IPS DF 4.7 (cell line): Measurements from ENCODE around the gene HS1BP3.

Experiments used
- DNase-seq: peaks from one replicate; pipeline ENCODE4 v3.0.0-alpha.2; 2013; ENCODE audit warnings: low spot score; ENCODE audit errors: extremely low read depth

The HS1BP3 gene

DNA sequence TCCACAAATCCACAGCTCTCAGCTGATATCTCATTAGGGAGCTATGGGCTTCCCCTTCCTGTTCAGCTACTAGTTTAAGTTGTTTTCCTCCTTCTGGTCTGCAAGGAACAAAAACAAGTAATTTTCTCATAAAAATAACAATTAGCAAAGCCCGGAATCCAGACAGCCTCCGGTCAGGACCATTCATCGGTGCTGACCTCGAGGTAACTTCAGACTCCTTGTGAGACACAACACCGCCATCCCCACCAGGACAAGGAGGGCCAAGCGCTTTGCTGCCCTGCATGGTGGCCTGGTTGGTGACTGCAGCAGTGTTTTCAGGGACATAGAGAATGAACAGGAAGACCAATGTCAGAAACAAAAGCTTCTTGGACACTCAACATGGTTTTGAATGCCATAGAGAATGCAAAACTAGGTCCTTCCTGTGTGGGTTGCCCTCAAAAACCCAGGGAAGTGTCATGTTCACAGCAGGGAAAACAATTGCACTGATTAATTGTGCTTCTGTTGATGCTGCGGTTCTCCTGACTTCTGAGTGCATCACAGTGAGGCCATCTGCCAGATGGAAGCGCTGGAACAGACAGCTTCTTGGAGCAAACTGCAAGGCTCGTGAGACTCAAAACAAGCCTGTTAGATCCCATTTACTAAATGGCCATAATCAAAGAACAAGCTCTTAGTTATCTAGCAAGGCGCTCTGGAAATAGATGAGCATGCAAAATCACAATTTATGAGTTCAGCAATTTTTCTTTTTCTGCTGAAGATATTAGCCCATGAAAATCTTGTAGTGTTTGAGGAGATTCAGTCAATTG, 77.1 kb downstream of the HS1BP3 start:
- DNase-seq = no peak

DNA sequence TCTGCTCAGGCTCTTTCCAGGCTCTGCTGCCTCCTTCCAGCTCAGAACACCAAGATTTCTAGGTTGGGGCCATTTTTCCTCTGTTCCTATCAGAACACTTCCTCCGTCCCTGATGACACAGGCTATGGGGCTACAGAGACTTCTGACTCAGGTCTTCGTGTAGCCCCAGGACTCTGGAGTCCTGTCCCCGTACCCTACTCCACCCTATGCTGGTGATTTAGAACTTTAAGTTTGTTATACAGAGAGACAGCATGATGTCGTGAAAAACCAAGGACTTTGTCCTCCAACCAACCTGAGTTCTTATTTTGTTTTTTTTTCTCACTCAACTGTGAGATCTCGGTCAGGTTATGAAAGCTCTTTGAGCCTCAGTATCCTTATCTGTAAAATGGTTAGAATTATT, 78.7 kb downstream of the HS1BP3 start:
- no peak for DNase-seq

DNA sequence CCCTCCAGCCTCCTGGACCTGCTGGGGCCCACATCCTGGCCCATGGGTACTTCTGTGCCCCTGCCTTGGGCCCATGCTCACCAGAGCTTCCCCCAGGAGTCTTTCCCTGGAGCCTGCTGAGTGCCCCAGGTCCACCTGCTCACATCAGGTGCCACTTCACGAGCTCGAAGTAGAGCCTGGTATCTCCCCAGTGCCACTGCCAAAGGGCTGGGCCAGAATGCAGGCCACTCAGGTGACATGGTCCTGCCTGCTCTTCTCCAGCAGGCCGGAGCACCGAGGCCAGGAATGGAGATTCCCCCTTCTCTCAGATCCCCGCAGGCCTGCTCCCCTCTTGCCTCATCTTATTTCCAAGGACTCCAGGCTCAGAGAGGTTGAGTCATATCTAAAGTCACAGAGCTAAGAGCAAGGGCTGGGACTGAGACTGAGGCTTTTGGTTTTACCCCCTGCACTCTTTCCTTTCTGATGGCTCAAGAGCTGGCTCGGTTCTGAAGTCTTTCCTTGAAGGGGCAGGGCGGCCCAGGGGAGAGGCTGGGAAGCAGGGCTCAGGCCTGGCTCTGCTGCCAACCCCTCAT, 79.2 kb downstream of the HS1BP3 start:
- no peak for DNase-seq

DNA sequence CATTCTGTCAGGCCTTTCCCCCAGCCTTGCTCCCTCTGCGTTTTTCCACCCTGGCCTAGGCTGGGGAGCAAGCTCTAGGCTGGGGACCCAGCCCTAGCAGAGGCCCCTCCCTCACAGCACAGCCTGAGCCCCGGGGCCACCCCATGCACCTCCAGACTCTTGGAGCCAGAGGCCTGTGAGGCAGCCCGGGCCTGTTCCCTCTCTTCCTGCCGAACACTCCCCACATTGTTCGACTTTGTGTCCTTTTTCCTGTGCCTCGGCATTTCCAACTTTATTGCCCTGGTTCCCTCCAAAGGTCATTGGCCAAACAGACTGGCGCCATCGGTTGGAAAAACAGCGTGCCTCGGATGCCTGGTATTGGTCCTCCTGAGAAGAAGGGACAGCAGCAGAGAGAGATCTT, 79.7 kb downstream of the HS1BP3 start:
- no peak for DNase-seq

DNA sequence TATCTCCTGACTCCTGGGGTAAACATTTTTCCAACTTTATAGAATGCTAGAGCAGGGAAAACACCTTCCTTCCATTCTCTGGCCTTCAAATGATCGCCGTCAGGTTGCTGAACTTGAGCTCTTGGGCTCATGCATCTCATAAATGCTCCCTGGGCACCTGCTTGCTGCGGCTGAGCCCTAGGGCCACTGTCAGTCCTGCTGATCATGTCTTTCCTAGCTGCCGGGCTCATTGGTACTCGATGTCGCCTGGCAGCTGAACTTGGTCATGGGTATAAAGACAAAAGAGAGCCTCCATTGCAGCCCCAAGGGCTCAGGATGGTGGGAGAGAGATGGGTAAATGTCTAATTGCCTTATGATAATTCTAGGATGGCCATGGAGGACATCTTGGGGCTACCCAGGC, 80.6 kb downstream of the HS1BP3 start:
- DNase-seq = no peak

DNA sequence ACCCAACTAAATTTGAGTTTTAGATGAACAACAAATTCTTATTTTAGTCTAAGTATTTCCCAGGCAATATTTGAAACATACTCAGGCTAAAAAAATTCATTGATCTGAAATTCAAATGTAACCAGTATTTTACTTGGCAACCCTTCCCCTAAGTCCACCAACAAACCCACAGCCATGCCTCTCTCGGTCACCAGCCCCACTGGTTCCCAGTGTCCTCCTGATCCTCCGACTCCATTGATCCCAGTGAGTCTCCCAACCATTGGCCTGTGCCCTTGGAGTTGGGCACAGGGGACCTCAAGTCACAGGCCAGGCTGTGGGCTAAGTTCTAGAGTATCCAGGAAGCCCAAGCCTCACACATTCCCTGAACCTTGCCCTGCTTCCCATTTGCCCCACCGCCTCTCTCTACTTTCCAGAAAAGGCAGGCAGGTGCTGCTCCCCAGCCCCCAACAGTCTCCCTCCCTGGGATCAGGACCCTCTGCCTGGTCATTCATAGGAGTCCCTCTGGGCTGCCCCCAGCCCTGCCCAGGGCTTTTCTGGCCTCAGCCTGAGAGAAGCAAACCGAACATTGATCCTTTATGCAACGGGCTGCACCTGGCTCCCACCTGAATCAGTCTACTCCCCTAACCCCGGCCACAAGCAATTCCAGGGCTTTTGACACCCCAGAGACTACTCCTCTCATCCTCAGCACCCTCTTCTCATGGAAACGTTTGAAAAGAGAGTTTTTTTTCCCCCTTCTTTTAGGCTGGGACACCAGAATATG, 81.3 kb downstream of the HS1BP3 start:
- no peak for DNase-seq

DNA sequence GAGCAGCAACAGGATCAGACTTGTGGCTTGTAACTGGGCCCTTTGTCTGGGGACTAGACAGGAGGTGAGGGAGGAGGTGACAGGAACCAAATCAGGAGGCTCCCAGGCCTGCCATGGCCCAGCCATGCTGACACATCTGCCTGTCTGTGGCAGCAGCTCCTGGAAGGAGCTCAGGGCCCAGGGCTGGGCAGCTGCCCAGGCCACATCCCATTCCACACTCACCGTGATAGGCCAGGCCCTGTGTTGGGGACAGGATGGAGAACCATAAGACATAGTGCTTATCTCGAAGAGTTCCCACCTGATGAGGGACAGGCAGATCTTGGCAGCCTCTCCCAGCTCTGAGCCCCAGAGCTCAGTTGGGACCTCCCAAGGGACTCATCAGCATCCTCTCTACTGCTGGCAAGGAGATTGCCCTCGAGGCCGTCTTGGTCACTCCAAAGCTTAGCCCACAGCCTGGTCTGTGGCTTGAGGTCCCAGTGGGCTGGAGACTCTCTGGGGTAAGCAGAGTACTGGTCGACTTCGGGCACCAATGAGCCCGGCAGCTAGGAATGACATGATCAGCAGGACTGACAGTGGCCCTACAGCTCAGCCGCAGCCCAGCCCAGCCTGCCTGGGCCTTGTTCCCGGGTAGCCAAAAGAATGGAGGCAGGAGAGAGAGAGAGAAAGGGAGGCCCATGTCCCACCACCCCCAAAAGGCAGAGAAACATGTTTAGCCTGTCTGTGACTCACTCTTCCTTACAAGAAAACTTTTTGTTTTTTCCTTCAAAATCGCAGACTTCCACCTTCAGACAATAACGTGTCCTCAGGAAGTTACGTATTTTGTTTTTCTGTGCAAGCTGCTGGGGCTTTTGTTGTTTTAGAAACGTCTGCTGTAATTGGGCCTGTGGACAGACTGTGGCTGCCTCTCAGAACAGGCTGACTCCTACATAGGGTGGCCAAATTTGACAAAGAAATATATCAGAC, 82.1 kb downstream of the HS1BP3 start:
- no peak for DNase-seq

DNA sequence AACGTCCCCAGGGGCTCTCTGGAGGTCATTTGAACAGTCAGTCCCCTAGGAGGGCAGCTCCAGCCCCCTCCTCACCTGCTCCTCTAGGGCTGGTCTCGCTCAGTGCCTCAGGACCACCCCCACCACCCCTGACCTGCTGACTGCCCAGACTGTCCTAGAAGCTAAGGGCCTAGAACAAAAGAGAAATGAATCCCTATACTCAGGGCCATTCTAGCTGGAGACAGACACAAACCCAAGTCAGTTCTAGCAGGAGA, 83.0 kb downstream of the HS1BP3 start:
- DNase-seq = no peak
